ENCODE data around the gene SUPV3L1.
"Not testable (repeated sequence)": the region's sequence is repeated elsewhere in the genome, so short reads cannot be mapped to it uniquely, and the experiment has no call there.

Gene SUPV3L1

DNA sequence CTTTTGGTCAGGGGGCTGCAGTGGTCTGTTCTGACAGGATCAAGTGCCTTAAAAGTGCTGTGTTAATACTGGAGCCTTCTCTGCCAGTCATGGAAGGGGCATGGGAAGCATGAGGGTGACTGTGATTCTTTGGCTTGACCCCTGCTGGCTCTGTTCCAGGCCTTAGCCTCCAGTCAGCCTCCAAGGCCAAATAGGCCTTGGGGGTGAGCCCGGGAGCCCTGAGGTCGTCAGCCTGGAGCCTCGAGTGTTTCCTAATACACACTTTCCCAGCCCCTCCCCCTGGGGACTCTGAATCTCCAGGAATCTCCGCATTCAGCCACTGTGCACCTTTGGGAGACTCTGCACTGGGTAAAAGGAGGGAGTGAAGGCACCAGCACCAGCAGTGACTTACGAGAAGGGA is 50.1 kb downstream of the SUPV3L1 start:
- DNase-seq (ENCODE audit: low spot score) = no peak

DNA sequence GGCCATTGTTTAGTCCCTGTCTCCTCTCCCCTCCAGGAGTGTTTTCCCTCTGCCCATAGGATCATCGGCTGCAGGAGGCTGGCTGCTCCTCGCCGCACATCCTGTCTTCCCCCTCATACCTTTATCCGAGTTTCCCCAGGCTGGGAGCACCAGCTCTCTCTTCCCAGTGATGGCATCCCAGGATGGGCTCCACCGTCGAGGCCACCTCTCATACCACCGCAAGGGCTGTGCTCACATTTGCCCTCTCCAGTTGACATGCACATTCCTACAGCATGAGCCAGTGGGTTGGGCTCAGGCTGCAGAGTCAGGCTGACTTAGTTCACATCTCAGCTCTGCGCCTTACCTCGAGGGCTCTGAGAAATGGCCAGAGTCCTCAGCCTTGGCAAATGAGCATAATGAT is 52.2 kb downstream of the SUPV3L1 start:
- DNase-seq (ENCODE audit: low spot score) = peak; percentile 87

GRCh38 chr10:69232736-69233480 is 52.9 kb downstream of the SUPV3L1 start:
- peak; percentile 84 for DNase-seq (ENCODE audit: low spot score)

- DNase-seq (ENCODE audit: low spot score) = no peak
Observed at GRCh38 chr10:69234447-69234846, 54.4 kb downstream of the SUPV3L1 start.

DNA sequence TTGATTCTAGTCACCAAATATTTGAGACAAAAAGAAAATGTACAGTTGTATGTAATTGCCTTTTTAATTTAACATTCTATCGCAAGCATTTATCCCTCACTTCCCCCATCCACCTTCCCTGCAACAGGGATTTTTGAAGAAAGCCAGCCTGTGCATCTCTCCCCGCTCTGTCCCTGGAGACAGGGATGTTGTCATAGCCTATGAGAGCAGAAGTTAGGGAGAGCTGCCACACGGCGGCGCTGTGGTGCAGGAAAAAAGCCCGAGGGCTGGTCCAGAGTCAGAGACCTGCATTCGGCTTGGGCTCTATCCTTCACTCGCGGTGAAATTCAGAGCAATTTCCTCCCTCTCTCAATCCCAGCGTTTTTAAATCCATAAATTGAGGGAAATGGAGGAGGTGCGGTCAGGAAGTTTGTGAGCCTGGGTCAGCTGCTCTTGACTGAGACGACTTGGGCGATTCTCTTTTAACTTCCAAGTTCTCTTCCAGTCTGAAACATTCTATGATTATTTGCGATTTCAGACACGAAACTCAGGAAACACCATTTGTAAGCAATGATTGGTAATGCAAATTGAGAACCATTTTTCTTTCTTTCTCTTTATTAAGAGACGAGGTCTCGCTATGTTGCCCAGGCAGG is 57.6 kb downstream of the SUPV3L1 start:
- peak; percentile 57 for DNase-seq (ENCODE audit: low spot score)

GRCh38 chr10:69239136-69239535 is 59.1 kb downstream of the SUPV3L1 start:
- DNase-seq (ENCODE audit: low spot score) = no peak

- no peak for DNase-seq (ENCODE audit: low spot score)
Observed at GRCh38 chr10:69239816-69240434, 59.9 kb downstream of the SUPV3L1 start.

DNA sequence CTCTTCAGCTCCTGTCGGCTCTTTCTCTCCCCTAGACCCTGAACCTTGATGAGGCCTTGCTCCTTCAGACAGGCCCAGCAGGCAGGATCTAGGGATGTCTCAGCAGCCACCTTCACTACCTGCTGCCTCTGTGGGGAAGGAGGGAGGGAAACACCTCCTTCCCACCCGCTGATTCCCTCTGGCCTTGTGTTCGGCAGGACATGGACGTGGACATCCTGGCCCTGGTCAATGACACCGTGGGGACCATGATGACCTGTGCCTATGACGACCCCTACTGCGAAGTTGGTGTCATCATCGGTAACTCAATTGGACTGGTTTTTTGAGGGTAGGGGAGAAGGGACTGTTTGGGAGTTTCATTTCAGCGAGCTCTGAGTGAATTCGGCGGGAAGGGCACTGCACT is 60.4 kb downstream of the SUPV3L1 start:
- DNase-seq (ENCODE audit: low spot score) = no peak

DNA sequence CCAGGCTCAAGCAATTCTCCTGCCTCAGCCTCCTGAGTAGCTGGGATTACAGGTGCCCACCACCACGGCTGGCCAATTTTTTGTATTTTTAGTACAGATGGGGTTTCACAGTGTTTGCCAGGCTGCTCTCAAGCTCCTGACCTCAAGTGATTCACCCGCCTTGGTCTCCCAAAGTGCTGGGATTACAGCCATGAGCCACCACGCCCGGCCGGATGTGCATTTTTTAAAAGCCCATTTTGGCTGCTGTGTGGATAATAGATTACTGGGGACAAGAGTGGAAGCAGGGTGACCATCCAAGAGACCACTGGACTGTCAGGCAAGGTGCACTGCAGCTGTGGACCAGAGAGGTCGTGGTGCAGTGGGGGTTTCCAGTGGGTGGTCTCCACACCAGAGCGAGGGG is 61.5 kb downstream of the SUPV3L1 start:
- DNase-seq (ENCODE audit: low spot score) = no peak

GRCh38 chr10:69242040-69242851 is 62.2 kb downstream of the SUPV3L1 start:
- DNase-seq (ENCODE audit: low spot score) = no peak

GRCh38 chr10:69242852-69243212 is 62.8 kb downstream of the SUPV3L1 start:
- DNase-seq (ENCODE audit: low spot score) = no peak

DNA sequence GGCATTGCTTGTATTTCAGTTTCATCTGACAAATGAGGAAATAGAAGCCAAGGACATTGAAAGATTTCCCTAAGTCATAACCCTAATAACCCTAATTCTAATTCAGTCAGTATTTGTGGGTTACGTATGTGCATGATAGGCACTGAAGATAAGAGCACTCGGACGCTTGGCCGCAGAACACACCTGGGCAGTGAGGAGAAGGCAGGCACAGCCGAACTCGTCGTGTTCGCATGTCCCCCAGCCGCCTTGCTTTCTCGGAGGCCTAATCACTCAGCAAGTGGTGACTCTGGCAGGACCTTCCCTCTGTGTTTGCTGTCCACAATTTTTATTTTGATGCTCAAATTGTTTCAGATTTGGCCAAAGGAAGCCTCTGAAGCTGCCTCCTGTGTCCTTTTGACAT is 63.8 kb downstream of the SUPV3L1 start:
- DNase-seq (ENCODE audit: low spot score) = no peak

DNA sequence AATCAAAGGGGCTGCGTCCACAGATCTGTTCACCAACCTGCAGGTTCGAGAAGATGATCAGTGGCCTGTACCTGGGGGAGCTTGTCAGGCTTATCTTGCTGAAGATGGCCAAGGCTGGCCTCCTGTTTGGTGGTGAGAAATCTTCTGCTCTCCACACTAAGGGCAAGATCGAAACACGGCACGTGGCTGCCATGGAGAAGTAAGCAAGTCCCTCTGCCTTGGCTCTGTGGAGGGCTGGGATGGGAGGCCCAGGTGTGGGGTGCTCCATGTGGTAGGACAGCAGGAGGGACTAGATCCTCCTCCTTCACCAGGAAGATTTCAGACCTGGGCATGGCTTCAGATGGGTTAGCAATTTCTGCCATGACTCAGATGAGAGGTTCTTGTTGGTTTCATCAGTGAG is 66.0 kb downstream of the SUPV3L1 start:
- DNase-seq (ENCODE audit: low spot score) = no peak

- DNase-seq (ENCODE audit: low spot score) = no peak
Observed at GRCh38 chr10:69246581-69247312, 66.7 kb downstream of the SUPV3L1 start.

DNA sequence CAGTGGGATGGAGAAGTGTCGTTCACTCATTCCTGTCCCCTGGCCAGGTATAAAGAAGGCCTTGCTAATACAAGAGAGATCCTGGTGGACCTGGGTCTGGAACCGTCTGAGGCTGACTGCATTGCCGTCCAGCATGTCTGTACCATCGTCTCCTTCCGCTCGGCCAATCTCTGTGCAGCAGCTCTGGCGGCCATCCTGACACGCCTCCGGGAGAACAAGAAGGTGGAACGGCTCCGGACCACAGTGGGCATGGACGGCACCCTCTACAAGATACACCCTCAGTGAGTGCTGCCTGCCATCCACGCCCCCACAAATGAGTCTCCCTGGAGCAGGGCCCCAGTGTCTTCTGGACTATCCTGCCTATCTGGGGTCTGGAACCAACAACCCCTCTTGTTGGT is 67.3 kb downstream of the SUPV3L1 start:
- DNase-seq (ENCODE audit: low spot score) = no peak

- DNase-seq (ENCODE audit: low spot score) = no peak
Observed at GRCh38 chr10:69248117-69248730, 68.2 kb downstream of the SUPV3L1 start.

GRCh38 chr10:69250041-69250440 is 70.0 kb downstream of the SUPV3L1 start:
- DNase-seq (ENCODE audit: low spot score) = no peak

DNA sequence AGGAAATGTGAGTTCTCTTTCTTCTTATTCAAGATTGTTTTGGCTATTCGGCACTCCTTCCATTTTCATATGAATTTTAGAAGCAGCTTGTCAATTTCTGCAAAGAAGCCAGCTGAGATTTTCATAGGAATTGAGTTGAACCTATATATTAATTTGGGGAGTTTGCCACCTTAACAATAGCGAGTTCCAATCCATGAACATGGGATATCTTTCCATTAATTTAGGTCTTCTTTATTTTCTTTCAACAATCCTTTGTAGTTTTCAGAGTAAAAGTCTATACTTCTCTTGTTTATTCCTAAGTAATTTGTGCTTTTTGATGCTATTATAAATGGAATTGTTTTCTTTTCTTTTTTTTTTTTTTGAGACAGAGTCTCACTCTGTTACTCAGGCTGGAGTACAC is 71.4 kb downstream of the SUPV3L1 start:
- DNase-seq (ENCODE audit: low spot score) = not testable (repeated sequence)

DNA sequence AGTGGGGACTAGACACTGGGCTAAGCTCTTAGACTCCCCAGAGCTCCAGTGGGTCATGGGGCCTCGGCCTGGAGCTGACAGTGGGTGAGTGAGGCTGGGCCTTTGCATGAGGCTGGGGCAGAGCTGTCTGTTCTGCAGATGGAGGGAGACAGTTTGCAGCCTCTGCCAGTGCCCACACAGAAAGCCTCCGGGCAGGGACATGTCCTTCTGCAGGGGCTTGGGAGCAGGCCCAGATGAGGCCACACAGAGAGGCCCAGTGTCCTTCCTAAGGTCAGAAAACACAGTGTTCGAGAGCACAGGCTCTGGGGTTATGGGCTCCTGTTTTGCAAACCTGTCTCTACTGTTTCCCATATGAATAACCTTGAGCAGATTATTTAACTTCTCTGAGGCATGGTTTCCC is 73.1 kb downstream of the SUPV3L1 start:
- DNase-seq (ENCODE audit: low spot score) = no peak

- DNase-seq (ENCODE audit: low spot score) = no peak
Observed at GRCh38 chr10:69254877-69255276, 74.8 kb downstream of the SUPV3L1 start.
